Smooth muscle cell (in vitro differentiated cells): ENCODE results near the gene ZNF530. TPM values are rescaled to one million over a fixed set of nuclear protein-coding genes. Genes with fewer than 3 reads are reported as not detected.
A peak's percentile ranks its signal among the peaks of the same experiment; 100 is the strongest.

ENCODE experiments used
- DNase-seq: peaks from one replicate; lab custom pipeline; 2025; ENCODE audit not compliant: unreplicated experiment; lab: John Stamatoyannopoulos, UW
- H2AFZ ChIP-seq: fragments of 200-600 bp; sonication (generic); 2 replicates; pipeline ENCODE4 v1.6.0; 2016; ENCODE audit warnings: antibody characterized with exemption, low read depth, mild to moderate bottlenecking
- H3F3A ChIP-seq: fragments of 200-600 bp; sonication (generic); 2 replicates; pipeline ENCODE4 v1.6.0; 2017; ENCODE audit warnings: antibody characterized with exemption, low read depth
- H3K27ac ChIP-seq: fragments of 200-600 bp; sonication (generic); 2 replicates; pipeline ENCODE4 v1.5.1; 2016; ENCODE audit warnings: low read depth, mild to moderate bottlenecking
- H3K27me3 ChIP-seq: fragments of 200-600 bp; sonication (generic); 2 replicates; pipeline ENCODE4 v1.6.1; 2016; ENCODE audit warnings: low read depth, mild to moderate bottlenecking
- H3K36me3 ChIP-seq: fragments of 200-600 bp; sonication (generic); 2 replicates; pipeline ENCODE4 v1.5.1; 2016; ENCODE audit warnings: low read depth
- H3K4me1 ChIP-seq: fragments of 200-600 bp; sonication (generic); 2 replicates; pipeline ENCODE4 v1.5.1; 2016; ENCODE audit warnings: low read depth
- H3K4me2 ChIP-seq: fragments of 200-600 bp; sonication (generic); 2 replicates; pipeline ENCODE4 v1.6.0; 2016; ENCODE audit warnings: mild to moderate bottlenecking
- H3K4me3 ChIP-seq: fragments of 200-600 bp; sonication (generic); 2 replicates; pipeline ENCODE4 v1.5.1; 2016; ENCODE audit warnings: mild to moderate bottlenecking
- H3K79me2 ChIP-seq: fragments of 200-600 bp; sonication (generic); 2 replicates; pipeline ENCODE4 v1.6.0; 2016; ENCODE audit warnings: low read depth, mild to moderate bottlenecking
- H3K9ac ChIP-seq: fragments of 200-600 bp; sonication (generic); 2 replicates; pipeline ENCODE4 v1.6.0; 2016; ENCODE audit warnings: low read depth
- H3K9me3 ChIP-seq: fragments of 200-600 bp; sonication (generic); replicated peaks from 2 replicates; pipeline ENCODE4 v1.5.1; 2016; ENCODE audit warnings: low read depth
- H4K20me1 ChIP-seq: fragments of 200-600 bp; sonication (generic); 2 replicates; pipeline ENCODE4 v1.6.0; 2016; ENCODE audit warnings: low read depth
- CTCF ChIP-seq: fragments of 200-600 bp; sonication (generic); IDR thresholded peaks from 2 replicates; pipeline ENCODE4 v1.5.1; 2017; ENCODE audit warnings: borderline replicate concordance, mild to moderate bottlenecking, antibody characterized with exemption; ENCODE audit not compliant: insufficient read depth, poor library complexity, severe bottlenecking
- WGBS: methylation state at CpG from one replicate; pipeline ENCODE4 v1.1.7; 2016; ENCODE audit warnings: low lambda C conversion rate; 5-methylcytosine and 5-hydroxymethylcytosine counted together
- polyA plus RNA-seq: library from polyadenylated mRNA; unstranded; fragments of >200 nt; fragmentation: Nextera tagmentation; extraction: Ambion mirVana; gene quantifications from 2 replicates; pipeline ENCODE4 v1.2.1, GENCODE V29; 2016
- total RNA-seq: library from RNA; depleted of rRNA; stranded (reverse); fragments of >200 nt; gene quantifications from 2 replicates; pipeline ENCODE4 v1.2.3, GENCODE V29; 2014

The ZNF530 gene
- total and polyA plus RNA-seq, 2 experiments from 2014 or later = 3.2 to 3.5 TPM

- Histone ChIP-seq H3K9ac (no peak overlapping the region), H3K36me3 (peaks cover 47% of the 10 kb centered on the region), H4K20me1 (no peaks in the 10 kb centered on the region), H3K9me3 (peaks cover 45% of the 10 kb centered on the region), H3K4me3 (no peak overlapping the region), H3K27ac (no peak overlapping the region), H3K79me2 (peaks cover 12% of the 10 kb centered on the region), H3K4me2 (no peak overlapping the region), H3F3A (no peaks in the 10 kb centered on the region), H2AFZ (no peak overlapping the region), H3K4me1 (peaks cover 6% of the 10 kb centered on the region), H3K27me3 (no peaks in the 10 kb centered on the region)
- TF ChIP-seq CTCF = no peak
- DNase-seq = no peak
Observed at GRCh38 chr19:57576661-57577060, 23.0 kb upstream of the ZNF530 start.

GRCh38 chr19:57578487-57579205 is 21.0 kb upstream of the ZNF530 start, which contains the start of gene ZNF416:
Gene ZNF416 (minus strand): TSS chr19:57578911. CDS start chr19:57578704, 207 bp downstream.
- H3K9ac ChIP-seq = peak within 1 kb of the TSS; percentile 79
- no peaks in the 10 kb centered on the region for H3K27me3 ChIP-seq
- peak; percentile 69 for DNase-seq
- H3K4me1 ChIP-seq = peaks cover 6% of the 10 kb centered on the region
- peaks cover 12% of the 10 kb centered on the region for H3K79me2 ChIP-seq
- H3K9me3 ChIP-seq = peaks cover 25% of the 10 kb centered on the region
- H2AFZ ChIP-seq = peak within 1 kb of the TSS; percentile 94
- peak within 1 kb of the TSS; percentile 85 for H3K4me2 ChIP-seq
- H3F3A ChIP-seq = no peaks in the 10 kb centered on the region
- no peak for TF ChIP-seq CTCF
- H3K36me3 ChIP-seq = peaks cover 27% of the 10 kb centered on the region
- peak within 1 kb of the TSS; percentile 84 for H3K4me3 ChIP-seq
- under 1% methylated on average over 62 of the region's 62 CpGs for WGBS
- peak within 1 kb of the TSS; percentile 10 for H3K27ac ChIP-seq
- no peaks in the 10 kb centered on the region for H4K20me1 ChIP-seq

- H4K20me1 ChIP-seq = no peaks in the 10 kb centered on the region
- DNase-seq = no peak
- H3K27me3 ChIP-seq = no peaks in the 10 kb centered on the region
- no peak for TF ChIP-seq CTCF
- no peak overlapping the region for H3K9ac ChIP-seq
- H3K4me1 ChIP-seq = no peaks in the 10 kb centered on the region
- no peaks in the 10 kb centered on the region for H3K36me3 ChIP-seq
- H3K4me3 ChIP-seq = peak overlapping the region; percentile 80
- H3K79me2 ChIP-seq = peaks cover 7% of the 10 kb centered on the region
- H3K9me3 ChIP-seq = peaks cover 3% of the 10 kb centered on the region
- H3F3A ChIP-seq = no peaks in the 10 kb centered on the region
- WGBS = 67% methylated on average over 21 of the region's 21 CpGs
- H3K4me2 ChIP-seq = peak overlapping the region; percentile 95
- no peak overlapping the region for H3K27ac ChIP-seq
- H2AFZ ChIP-seq = peak overlapping the region; percentile 92
Observed at GRCh38 chr19:57583104-57583520, 16.6 kb upstream of the ZNF530 start.
